ENCODE results near the gene PLEKHM1. TPM values are rescaled to one million over a fixed set of nuclear protein-coding genes. Genes with fewer than 3 reads are reported as not detected.

PLEKHM1 gene
- total RNA-seq, 1 donor from 2014 or later: 41.7 TPM

GRCh38 chr17:45406107-45406506 lies 84.4 kb downstream of the PLEKHM1 start:
- H3K9me3 Mint-ChIP-seq (ENCODE audit: unreplicated experiment): no peaks in the 10 kb centered on the region
- H3K27ac Mint-ChIP-seq (ENCODE audit: unreplicated experiment): no peak overlapping the region
- DNase-seq (ENCODE audit: extremely low spot score, unreplicated experiment): no peak
- H3K4me3 Mint-ChIP-seq (ENCODE audit: unreplicated experiment): no peak overlapping the region
- peaks cover 7% of the 10 kb centered on the region for H3K27me3 Mint-ChIP-seq (ENCODE audit: unreplicated experiment)
- no peak for TF ChIP-seq CTCF (IDR thresholded peaks at IDR 0.05)
- H3K36me3 Mint-ChIP-seq (ENCODE audit: unreplicated experiment): no peaks in the 10 kb centered on the region
- H3K4me1 Mint-ChIP-seq (ENCODE audit: unreplicated experiment): peaks cover 4% of the 10 kb centered on the region

- Mint-ChIP-seq H3K4me3 (ENCODE audit: unreplicated experiment) (no peak overlapping the region), H3K9me3 (ENCODE audit: unreplicated experiment) (no peaks in the 10 kb centered on the region), H3K36me3 (ENCODE audit: unreplicated experiment) (no peaks in the 10 kb centered on the region), H3K4me1 (ENCODE audit: unreplicated experiment) (peaks cover 4% of the 10 kb centered on the region), H3K27me3 (ENCODE audit: unreplicated experiment) (peaks cover 10% of the 10 kb centered on the region), H3K27ac (ENCODE audit: unreplicated experiment) (no peak overlapping the region)
- DNase-seq (ENCODE audit: extremely low spot score, unreplicated experiment): no peak
- TF ChIP-seq CTCF (IDR thresholded peaks at IDR 0.05): no peak
Observed at GRCh38 chr17:45405250-45406086, 85.1 kb downstream of the PLEKHM1 start.

- H3K27ac Mint-ChIP-seq (ENCODE audit: unreplicated experiment): no peak overlapping the region
- no peaks in the 10 kb centered on the region for H3K36me3 Mint-ChIP-seq (ENCODE audit: unreplicated experiment)
- no peaks in the 10 kb centered on the region for H3K9me3 Mint-ChIP-seq (ENCODE audit: unreplicated experiment)
- peaks cover 4% of the 10 kb centered on the region for H3K4me1 Mint-ChIP-seq (ENCODE audit: unreplicated experiment)
- H3K27me3 Mint-ChIP-seq (ENCODE audit: unreplicated experiment): peaks cover 10% of the 10 kb centered on the region
- H3K4me3 Mint-ChIP-seq (ENCODE audit: unreplicated experiment): no peak overlapping the region
- no peak for TF ChIP-seq CTCF (IDR thresholded peaks at IDR 0.05)
- DNase-seq (ENCODE audit: extremely low spot score, unreplicated experiment): no peak
Observed at GRCh38 chr17:45404870-45405249, 85.7 kb downstream of the PLEKHM1 start.

- H3K9me3 Mint-ChIP-seq (ENCODE audit: unreplicated experiment): no peaks in the 10 kb centered on the region
- TF ChIP-seq CTCF (IDR thresholded peaks at IDR 0.05): no peak
- peaks cover 4% of the 10 kb centered on the region for H3K4me1 Mint-ChIP-seq (ENCODE audit: unreplicated experiment)
- H3K27ac Mint-ChIP-seq (ENCODE audit: unreplicated experiment): no peak overlapping the region
- DNase-seq (ENCODE audit: extremely low spot score, unreplicated experiment): no peak
- H3K36me3 Mint-ChIP-seq (ENCODE audit: unreplicated experiment): no peaks in the 10 kb centered on the region
- H3K27me3 Mint-ChIP-seq (ENCODE audit: unreplicated experiment): peaks cover 10% of the 10 kb centered on the region
- no peak overlapping the region for H3K4me3 Mint-ChIP-seq (ENCODE audit: unreplicated experiment)
Observed at GRCh38 chr17:45403906-45404490, 86.5 kb downstream of the PLEKHM1 start.

GRCh38 chr17:45402916-45403315 lies 87.6 kb downstream of the PLEKHM1 start:
- DNase-seq (ENCODE audit: extremely low spot score, unreplicated experiment): no peak
- no peaks in the 10 kb centered on the region for H3K36me3 Mint-ChIP-seq (ENCODE audit: unreplicated experiment)
- no peak for TF ChIP-seq CTCF (IDR thresholded peaks at IDR 0.05)
- H3K4me3 Mint-ChIP-seq (ENCODE audit: unreplicated experiment): no peak overlapping the region
- H3K4me1 Mint-ChIP-seq (ENCODE audit: unreplicated experiment): no peaks in the 10 kb centered on the region
- no peaks in the 10 kb centered on the region for H3K9me3 Mint-ChIP-seq (ENCODE audit: unreplicated experiment)
- peaks cover 10% of the 10 kb centered on the region for H3K27me3 Mint-ChIP-seq (ENCODE audit: unreplicated experiment)
- no peak overlapping the region for H3K27ac Mint-ChIP-seq (ENCODE audit: unreplicated experiment)
